Loucy (cell line): ENCODE measurements around the gene PROZ.
A peak's percentile ranks its signal among the peaks of the same experiment; 100 is the strongest.

Experiments used
- H2AFZ ChIP-seq: fragments of 200-600 bp; sonication (generic); 2 replicates; pipeline ENCODE4 v1.6.0; 2016; ENCODE audit warnings: antibody characterized with exemption, mild to moderate bottlenecking, low read length, moderate library complexity
- H3F3A ChIP-seq: fragments of 200-600 bp; 2 replicates; pipeline ENCODE4 v1.6.0; 2016; ENCODE audit warnings: antibody characterized with exemption, low read depth, mild to moderate bottlenecking
- H3K27me3 ChIP-seq: fragments of 200-600 bp; sonication (generic); 2 replicates; pipeline ENCODE4 v1.6.1; 2014; ENCODE audit warnings: low read length, mild to moderate bottlenecking; ENCODE audit not compliant: insufficient read depth, poor library complexity, severe bottlenecking
- H3K36me3 ChIP-seq: fragments of 200-600 bp; sonication (generic); 2 replicates; pipeline ENCODE4 v1.6.1; 2016; ENCODE audit warnings: low read length; ENCODE audit not compliant: insufficient read depth
- H3K4me1 ChIP-seq: fragments of 200-600 bp; sonication (generic); 2 replicates; pipeline ENCODE4 v1.5.1; 2014; ENCODE audit warnings: low read length, mild to moderate bottlenecking; ENCODE audit not compliant: insufficient read depth, poor library complexity, severe bottlenecking
- H3K4me2 ChIP-seq: fragments of 200-600 bp; sonication (generic); 2 replicates; pipeline ENCODE4 v1.6.0; 2014; ENCODE audit warnings: antibody characterized with exemption, low read length, low read depth, mild to moderate bottlenecking; ENCODE audit not compliant: poor library complexity, severe bottlenecking
- H3K4me3 ChIP-seq: fragments of 200-600 bp; sonication (generic); 2 replicates; pipeline ENCODE4 v1.5.1; 2014; ENCODE audit warnings: low read length, mild to moderate bottlenecking, mixed read lengths; ENCODE audit not compliant: poor library complexity, severe bottlenecking
- H3K79me2 ChIP-seq: fragments of 200-600 bp; sonication (generic); 2 replicates; pipeline ENCODE4 v1.6.1; 2014; ENCODE audit warnings: low read length; ENCODE audit not compliant: insufficient read depth
- H3K9ac ChIP-seq: fragments of 200-600 bp; sonication (generic); 2 replicates; pipeline ENCODE4 v1.6.0; 2014; ENCODE audit warnings: mild to moderate bottlenecking, low read depth, low read length, moderate library complexity; ENCODE audit not compliant: poor library complexity, severe bottlenecking
- H3K9me2 ChIP-seq: fragments of 200-600 bp; sonication (generic); replicated peaks from 2 replicates; pipeline ENCODE4 v1.6.1; 2016; ENCODE audit warnings: low read depth, low read length, mixed read lengths
- H3K9me3 ChIP-seq: fragments of 200-600 bp; sonication (generic); 2 replicates; pipeline ENCODE4 v1.6.1; 2014; ENCODE audit warnings: mild to moderate bottlenecking, antibody characterized with exemption, low read length, low read depth; ENCODE audit not compliant: insufficient read depth
- H4K20me1 ChIP-seq: fragments of 200-600 bp; sonication (generic); 2 replicates; pipeline ENCODE4 v1.6.0; 2014; ENCODE audit warnings: antibody characterized with exemption, low read length, mild to moderate bottlenecking; ENCODE audit not compliant: insufficient read depth, poor library complexity, severe bottlenecking
- EZH2phosphoT487 ChIP-seq: fragments of 200-600 bp; IDR thresholded peaks from 2 replicates; pipeline ENCODE4 v1.6.1; 2018; ENCODE audit warnings: antibody characterized with exemption, mild to moderate bottlenecking, moderate library complexity, borderline replicate concordance
- TF ChIP-seq, protein P1 (sequence below): fragments of 200-600 bp; sonication (generic); conservative IDR thresholded peaks from 2 replicates; pipeline ENCODE4 v1.5.1; 2014; ENCODE audit warnings: mild to moderate bottlenecking, antibody characterized with exemption, low read length

Gene PROZ

DNA sequence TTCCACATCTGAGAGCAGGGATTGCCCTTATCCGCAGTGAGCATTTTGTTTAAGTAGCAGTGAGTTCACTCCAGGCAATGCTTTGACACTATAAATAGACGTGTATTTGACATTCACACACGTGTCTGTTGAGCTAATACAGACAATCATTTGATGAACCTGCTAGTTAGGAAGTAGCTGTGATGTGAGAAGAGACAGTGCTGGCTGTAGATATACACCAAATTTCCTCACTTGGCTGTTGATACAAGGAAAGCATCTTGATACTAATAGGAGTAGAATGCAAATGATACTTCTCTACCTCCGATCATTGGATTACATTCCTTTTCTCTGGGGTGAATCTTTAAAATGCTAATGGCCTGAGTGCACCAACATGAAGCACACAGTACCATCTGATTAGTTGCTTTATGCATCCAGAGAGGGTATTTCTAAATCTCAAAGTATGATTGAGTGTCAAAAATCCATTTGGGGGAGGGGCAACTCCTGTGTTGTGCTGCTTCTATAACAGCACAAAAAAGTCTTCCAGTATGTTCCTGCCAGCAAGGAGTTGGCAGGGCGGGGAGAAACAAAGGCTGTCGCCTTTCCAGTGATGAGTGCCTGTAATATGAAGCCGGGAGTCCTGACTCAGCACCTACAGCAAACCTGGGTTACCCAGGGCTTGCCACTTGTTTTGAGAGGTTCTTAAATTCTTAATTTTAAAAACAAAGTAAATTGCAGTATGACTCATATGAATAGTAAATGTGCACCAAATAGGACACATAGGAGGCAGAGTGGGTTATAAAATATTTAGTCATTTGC, 58.0 kb downstream of the PROZ start:
- Histone ChIP-seq H4K20me1 (peaks cover 72% of the 10 kb centered on the region), H3K9me2 (no peaks in the 10 kb centered on the region), H3F3A (no peaks in the 10 kb centered on the region), H3K36me3 (peaks cover 29% of the 10 kb centered on the region), H3K27me3 (no peaks in the 10 kb centered on the region), H3K4me2 (peak overlapping the region; percentile 86), H2AFZ (no peak overlapping the region), H3K9ac (no peak overlapping the region), H3K4me3 (peak overlapping the region; percentile 4), H3K4me1 (peaks cover 46% of the 10 kb centered on the region), H3K79me2 (peaks cover 88% of the 10 kb centered on the region), H3K9me3 (no peaks in the 10 kb centered on the region)
- TF ChIP-seq EZH2phosphoT487, result no peak
- TF ChIP-seq, protein P1, sequence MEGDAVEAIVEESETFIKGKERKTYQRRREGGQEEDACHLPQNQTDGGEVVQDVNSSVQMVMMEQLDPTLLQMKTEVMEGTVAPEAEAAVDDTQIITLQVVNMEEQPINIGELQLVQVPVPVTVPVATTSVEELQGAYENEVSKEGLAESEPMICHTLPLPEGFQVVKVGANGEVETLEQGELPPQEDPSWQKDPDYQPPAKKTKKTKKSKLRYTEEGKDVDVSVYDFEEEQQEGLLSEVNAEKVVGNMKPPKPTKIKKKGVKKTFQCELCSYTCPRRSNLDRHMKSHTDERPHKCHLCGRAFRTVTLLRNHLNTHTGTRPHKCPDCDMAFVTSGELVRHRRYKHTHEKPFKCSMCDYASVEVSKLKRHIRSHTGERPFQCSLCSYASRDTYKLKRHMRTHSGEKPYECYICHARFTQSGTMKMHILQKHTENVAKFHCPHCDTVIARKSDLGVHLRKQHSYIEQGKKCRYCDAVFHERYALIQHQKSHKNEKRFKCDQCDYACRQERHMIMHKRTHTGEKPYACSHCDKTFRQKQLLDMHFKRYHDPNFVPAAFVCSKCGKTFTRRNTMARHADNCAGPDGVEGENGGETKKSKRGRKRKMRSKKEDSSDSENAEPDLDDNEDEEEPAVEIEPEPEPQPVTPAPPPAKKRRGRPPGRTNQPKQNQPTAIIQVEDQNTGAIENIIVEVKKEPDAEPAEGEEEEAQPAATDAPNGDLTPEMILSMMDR, result no peak

DNA sequence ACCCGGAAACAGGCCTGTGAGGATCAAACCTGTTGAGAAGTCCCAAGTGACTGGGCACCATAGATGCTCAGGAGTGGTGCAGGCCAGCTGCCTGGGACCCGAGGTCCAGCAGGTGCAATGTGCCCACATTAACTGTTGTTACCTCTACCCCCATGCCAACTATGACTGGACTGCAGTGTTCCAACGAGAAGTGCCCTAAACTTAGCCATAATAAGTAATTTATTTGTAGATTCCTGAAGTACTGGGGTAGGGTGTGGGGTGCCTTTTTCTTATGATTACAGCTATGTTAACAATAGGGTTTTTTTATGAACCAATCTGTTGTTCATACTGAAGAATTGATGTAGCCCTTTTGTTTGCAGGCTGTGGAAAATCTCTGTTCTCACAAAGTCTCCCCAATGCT, 60.1 kb downstream of the PROZ start:
- H3K4me3 ChIP-seq, result no peak overlapping the region
- peaks cover 48% of the 10 kb centered on the region for H3K36me3 ChIP-seq
- peaks cover 80% of the 10 kb centered on the region for H3K79me2 ChIP-seq
- H2AFZ ChIP-seq, result no peak overlapping the region
- H3K9me3 ChIP-seq, result no peaks in the 10 kb centered on the region
- no peaks in the 10 kb centered on the region for H3K27me3 ChIP-seq
- TF ChIP-seq EZH2phosphoT487, result no peak
- TF ChIP-seq, protein P1, result no peak
- no peak overlapping the region for H3K9ac ChIP-seq
- peaks cover 58% of the 10 kb centered on the region for H4K20me1 ChIP-seq
- no peaks in the 10 kb centered on the region for H3F3A ChIP-seq
- no peak overlapping the region for H3K4me2 ChIP-seq
- H3K9me2 ChIP-seq, result no peaks in the 10 kb centered on the region
- H3K4me1 ChIP-seq, result peaks cover 28% of the 10 kb centered on the region

DNA sequence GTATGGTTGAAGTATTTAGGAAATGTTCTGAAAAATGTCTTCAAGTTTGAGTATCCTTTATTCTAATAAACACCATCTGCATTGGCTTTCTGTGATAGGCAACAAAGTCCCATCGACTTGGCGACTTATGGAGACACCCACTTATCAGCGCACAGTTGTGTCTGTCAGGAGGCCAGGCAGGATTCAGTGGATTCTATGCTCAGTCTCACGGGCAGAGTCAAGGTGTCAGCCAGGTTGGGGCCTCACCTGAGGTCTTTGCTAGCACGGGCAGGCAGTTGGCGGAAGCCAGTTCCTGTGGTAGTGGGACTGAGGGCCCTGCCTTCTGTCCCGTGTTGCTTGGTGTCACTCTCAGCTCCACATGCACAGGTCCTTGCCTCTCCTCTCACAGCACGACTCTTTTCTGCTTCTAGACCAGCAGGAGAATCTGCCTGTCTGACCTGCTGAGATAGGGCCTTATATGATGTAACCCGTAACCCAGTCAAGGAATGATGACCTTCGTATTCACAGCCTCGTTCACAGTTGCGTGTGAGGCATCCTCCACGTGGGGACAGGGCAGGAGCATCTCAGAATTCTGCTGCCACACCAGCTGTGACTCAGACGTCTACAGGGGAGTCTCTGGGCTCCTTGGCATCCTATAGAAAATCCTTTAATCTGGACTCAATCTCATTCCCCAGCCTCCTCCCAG, 61.0 kb downstream of the PROZ start:
- H2AFZ ChIP-seq, result no peak overlapping the region
- peaks cover 53% of the 10 kb centered on the region for H3K36me3 ChIP-seq
- no peaks in the 10 kb centered on the region for H3F3A ChIP-seq
- peaks cover 21% of the 10 kb centered on the region for H3K4me1 ChIP-seq
- H3K9me3 ChIP-seq, result no peaks in the 10 kb centered on the region
- H3K9ac ChIP-seq, result no peak overlapping the region
- no peaks in the 10 kb centered on the region for H3K27me3 ChIP-seq
- TF ChIP-seq, protein P1, result no peak
- TF ChIP-seq EZH2phosphoT487, result no peak
- peaks cover 49% of the 10 kb centered on the region for H4K20me1 ChIP-seq
- no peaks in the 10 kb centered on the region for H3K9me2 ChIP-seq
- no peak overlapping the region for H3K4me3 ChIP-seq
- H3K79me2 ChIP-seq, result peaks cover 72% of the 10 kb centered on the region
- H3K4me2 ChIP-seq, result no peak overlapping the region
